Myocyte (in vitro differentiated cells): ENCODE results near the gene HIPK4. TPM values are rescaled to one million over a fixed set of nuclear protein-coding genes. Genes with fewer than 3 reads are reported as not detected.
"Not testable (repeated sequence)": the region's sequence is repeated elsewhere in the genome, so short reads cannot be mapped to it uniquely, and the experiment has no call there.

Experiments
- DNase-seq: peaks from one replicate; pipeline ENCODE4 v3.0.0-alpha.2; 2012; ENCODE audit warnings: low read depth
- total RNA-seq: library from RNA; depleted of rRNA; stranded (reverse); fragments of >200 nt; gene quantifications from 2 replicates; pipeline ENCODE4 v1.2.3, GENCODE V29; 2014

HIPK4 gene
- total RNA-seq, 1 donor from 2014 or later: 0.05 TPM

DNA sequence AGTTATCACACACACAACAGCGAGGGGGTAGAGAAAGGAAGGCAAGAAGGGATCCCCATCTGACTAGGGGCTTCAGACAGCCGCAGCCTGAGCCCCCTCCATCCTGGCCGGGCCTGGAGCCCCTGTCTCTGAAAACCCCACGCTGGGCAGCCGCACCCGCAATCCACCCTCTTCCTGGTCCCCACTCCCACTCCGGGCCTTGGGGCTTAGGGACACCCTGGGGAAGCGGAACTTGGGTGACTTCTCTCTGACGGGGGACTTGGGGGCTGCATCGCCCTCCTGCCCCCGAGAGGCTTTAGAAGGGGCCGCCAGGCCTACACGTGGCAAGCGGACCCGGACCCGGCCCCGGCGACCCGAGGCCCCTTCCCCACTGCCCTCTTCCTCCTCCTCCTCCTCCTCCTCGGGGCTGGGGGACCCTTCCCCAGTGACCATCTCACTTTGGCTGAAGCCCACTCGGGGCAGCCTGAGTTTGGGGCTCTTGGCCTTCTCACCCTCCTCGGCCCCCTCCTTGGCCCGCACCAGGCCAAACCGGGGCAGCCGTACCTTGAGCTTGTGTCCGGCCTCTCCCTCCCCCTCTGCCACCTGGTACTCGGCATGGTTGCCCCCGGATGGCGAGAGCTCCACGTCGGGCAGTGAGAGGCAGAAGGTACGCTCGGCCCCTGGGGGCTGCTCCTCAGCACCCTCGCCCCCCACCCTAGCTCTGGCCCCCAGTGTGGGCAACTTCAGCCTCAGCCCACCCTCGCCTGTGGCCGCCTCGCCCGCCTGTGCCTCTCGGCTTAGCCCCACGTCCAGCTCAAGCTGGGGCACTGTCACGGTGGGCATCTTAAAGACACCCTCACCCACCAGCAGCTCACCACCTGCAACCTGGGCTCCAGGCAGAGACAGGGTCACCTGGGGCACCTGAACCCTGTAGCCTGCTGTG, 4.2 kb upstream of the HIPK4 start:
- DNase-seq: no peak

DNA sequence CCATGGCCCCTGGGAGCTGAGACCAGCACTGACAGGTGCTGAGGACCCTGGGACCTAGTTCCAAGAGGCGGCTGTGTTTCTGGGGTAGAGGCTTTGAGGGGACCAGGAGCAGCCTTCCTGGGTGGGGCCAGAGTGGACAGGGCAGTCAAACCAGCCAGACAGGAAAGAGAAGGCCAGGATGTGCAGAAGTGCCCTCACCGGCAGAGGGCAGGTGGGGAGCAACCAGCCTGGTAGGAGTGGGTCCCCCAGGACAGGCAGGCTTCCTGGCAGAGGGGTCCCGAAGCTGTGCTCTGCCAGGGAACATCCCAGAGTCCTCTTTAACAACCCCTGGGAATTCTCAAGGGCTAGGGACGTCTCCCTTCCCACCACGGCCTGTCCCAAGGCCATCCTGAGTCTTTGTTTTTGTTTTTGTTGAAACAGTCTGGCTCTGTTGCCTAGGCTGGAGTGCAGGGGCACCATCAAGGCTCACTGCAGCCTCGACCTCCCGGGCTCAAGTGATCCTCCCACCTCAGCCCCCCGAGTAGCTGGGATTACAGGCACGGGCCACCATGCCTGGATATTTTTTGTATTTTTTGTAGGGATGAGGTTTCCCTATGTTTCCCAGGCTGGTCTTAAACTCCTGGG, 3.0 kb upstream of the HIPK4 start:
- no peak for DNase-seq

DNA sequence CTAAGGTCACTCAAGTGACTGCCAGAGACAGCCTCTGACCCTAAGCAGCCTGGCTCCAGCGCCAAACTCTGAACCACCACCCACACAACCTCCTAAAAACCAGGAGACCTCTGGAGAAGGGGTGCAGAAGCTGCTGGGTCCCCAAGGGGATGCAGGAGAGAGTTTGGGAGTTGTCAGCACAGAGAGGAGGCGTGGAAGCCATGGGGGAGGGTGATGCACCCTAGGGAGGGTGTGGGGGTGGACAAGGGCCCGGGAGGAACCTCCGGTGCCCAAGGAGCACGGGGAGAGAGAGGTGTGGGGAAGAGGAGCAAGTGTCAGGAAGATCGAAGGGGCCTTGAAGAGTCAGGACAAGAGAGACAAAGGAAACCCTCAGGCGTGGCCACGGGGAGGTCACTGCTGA, 2.1 kb upstream of the HIPK4 start:
- DNase-seq: no peak

DNA sequence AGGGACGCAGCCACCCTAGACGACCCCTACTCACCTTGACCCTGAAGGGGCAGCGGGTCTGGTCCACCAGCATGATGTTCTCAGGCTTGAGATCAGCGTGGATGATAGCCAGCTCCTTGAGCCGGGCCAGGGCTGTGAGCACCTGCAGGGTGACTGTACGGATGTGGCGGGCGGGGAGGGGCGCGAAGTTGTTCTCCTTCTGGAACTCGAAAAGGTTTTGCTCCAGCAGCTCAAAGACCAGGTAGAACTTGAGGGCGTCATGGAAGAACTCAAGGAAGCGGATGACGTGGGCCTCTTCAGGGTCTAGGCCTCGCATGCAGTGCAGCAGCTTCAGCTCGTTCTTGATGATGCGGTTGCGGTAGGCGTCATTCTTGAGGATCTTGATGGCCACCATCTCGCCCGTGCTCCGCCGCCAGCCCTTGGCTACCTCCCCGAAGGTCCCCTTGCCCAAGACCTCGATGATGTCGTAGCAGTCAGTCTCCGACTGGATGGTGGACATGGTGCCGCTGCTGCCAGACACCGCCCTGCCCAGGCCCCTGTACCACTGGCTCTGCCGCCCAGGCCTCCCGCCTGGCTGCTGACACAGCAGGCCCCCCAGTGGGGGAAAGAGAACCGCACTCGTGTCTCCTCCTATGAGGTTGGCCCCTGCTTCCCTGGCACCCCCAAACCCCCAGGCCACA, 437 bp downstream of the HIPK4 start:
- DNase-seq: no peak

DNA sequence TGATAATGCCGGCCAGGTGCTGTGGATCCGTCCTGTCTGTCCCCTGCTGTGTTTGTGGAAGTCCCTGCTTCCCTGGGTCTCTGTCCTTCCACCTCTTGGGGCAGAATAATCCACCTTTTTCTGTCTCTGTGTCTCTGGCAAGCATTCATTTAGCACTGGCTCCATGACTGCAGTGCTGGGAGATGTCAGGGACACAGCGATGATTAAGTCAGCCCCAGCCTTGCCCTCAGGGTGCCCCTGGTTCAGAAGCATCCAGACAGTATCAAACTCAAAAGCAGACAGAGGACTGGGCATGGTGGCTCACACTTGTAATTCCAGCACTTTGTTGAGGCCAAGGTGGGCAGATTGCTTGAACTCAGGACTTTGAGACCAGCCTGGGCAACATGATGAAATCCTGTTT, 1.5 kb downstream of the HIPK4 start:
- no peak for DNase-seq

DNA sequence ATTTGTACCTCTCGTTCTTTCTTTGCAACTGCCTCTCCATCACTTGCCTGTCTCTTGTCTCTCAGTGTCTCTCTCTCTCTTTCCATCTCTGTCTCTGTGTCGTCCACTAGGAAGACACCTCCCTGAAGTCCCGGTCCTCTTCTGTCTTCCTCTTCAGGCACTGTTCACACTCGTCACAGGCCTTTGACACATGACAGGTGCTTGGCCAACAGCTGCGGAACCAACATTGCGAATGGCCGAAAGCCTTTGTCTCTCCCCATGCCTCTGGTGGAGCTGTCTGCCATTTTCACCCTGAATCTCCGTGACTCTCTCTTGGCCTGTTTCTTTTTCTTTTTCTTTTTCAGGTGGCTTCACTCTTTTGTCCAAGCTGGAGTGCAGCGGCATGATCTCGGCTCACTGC, 2.8 kb downstream of the HIPK4 start:
- DNase-seq: peak; percentile 79

DNA sequence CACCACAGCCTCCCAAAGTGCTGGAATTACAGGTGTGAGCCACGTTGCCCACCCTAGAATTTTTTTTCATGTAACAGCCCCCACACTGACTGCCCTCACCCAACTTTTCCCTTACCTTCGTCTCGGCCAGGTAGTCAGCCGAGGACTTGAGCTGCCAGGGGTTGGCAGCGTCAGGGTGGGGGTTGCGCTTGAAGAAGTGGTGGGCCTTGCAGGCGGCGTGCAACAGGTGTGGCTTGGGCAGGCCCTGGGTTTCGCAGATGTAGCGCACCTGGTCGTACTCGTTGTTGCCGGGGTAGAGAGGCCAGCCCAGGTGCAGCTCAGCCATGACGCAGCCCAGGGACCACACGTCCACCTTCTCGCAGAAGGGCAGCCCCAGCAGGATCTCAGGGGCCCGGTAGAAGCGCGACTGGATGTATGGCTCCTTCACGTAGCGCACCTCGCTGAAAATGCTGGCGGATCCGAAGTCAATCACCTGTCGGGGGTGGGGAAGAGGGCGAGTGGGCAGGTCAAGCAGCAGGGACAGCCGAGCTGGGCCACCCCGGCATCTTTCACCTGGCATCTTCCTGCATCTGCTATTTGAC, 6.2 kb downstream of the HIPK4 start:
- DNase-seq: no peak

DNA sequence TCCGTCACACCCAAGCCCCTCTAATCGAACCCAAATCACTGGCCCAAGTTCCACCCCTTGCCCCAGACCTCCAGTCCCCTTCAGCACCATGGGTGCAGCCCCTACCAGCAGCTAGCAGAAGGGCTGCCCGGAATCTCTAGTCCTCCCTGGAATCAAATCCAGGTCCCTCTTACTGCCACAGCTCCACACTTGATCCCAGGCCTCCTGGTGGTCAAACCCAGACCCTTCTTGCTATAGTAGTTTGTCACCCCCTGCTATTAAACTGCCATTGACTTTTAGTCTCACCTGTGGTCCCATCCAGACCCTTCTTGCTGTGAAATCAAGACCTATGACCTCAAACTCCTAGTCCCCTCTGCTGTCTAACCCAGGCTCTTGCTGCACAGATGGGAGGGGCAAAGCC, 8.7 kb downstream of the HIPK4 start:
- DNase-seq: no peak

DNA sequence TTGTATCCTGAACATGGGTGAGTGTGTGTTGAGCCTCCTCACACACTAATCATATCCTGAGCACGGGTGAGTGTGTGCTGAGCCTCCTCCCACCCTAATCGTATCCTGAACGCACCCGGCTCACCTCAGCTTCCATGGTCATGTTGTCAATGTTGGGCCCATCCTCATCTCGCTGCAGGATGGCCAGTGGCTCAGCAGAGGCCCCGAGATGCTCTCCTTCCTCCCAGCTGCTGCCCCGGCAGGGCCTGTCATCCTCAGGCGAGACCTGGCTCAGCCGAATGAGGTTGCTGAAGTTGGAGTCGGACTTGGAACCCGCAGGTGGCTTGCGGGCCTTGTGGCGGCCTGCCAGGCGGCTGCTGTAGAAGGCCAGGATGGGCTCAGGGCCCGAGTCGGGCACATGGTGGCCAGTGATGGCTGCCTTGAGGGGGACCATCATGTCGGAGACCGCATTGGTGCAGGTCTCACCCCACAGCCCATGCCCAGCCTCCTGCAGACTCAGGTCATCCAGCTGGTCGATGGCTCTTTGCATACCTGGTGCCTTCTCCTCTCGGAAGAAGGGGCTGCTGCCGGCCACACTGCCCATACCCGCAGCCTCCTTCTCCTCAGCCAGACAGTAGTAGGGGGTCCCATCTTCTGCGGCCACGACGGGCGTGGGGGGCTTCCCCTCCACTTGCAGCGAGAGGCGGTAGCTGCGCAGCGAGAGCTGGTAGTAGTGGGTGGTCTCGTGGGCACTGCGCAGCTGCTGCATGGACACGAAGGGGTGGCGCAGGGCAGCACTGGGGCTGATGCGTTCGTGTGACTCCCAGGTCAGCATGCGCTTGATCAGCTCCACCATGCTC, 9.6 kb downstream of the HIPK4 start:
- DNase-seq: no peak

DNA sequence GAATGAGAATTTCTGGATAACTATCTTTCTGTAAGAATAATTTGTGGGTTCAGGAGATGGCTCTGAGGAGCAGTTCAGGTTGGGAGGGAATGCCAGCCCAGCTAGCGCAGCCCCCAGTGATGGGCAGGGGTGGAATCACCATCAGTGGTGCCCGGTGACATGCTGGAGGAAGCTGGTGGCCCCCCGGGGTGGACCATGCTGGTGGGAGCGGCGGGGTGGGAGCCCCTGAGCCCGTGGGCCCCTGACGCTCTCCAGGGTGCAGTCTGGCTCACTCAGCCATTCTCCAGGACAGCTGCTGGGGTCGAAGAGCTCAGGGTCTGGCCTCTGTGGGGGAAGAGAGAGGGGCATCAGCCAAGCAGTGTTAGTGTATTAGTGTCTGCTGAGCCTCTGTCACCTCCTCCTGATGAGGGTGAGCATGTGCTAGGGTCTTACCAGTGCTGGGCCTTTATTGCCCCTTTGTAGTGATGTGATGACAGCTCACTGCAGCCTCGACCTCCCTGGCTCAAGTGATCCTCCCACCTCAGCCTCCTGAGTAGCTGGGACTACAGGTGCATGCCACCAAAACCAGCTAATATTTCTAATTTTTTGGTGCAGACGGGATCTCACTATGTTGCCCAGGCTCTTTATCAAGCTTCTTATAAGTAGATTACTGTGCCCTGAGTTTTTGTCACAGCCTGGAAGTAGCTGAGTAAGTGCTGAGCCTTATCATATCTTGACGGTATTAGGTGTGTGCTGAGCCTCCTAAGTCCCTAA, 10.4 kb downstream of the HIPK4 start:
- DNase-seq: no peak

DNA sequence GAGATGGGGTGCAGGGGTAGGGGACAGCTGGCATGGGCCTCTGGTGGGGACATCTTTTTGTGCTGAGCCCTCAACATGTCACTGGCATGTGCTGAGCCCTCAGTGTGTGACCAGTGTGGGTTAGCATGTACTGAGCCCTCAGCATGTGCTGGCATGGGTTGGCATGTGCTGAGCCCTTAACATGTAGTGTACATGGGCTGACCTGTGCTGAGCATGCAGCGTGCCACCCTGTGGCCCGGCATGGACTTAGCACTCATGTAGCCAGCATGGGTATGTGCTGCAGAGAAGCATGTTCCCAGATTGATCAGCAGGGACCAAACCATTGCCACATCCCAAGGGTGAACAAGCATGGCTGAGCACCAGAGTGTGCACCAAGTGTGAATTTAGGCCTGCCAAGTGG, 11.5 kb downstream of the HIPK4 start:
- no peak for DNase-seq

DNA sequence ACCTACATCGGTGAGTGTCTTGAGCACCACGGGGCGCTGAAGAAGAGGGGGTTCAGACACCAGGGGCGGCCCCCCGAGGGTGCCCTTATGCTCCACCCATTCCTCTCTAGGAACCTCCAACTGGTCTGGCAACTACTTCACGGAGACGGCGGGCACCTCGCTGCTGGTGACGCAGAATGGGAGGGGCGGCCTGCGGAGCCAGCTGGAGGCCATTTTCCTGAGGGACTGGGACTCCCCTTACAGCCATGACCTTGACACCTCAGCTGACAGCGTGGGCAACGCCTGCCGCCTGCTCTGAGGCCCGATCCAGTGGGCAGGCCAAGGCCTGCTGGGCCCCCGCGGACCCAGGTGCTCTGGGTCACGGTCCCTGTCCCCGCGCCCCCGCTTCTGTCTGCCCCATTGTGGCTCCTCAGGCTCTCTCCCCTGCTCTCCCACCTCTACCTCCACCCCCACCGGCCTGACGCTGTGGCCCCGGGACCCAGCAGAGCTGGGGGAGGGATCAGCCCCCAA, 12.1 kb downstream of the HIPK4 start:
- no peak for DNase-seq

DNA sequence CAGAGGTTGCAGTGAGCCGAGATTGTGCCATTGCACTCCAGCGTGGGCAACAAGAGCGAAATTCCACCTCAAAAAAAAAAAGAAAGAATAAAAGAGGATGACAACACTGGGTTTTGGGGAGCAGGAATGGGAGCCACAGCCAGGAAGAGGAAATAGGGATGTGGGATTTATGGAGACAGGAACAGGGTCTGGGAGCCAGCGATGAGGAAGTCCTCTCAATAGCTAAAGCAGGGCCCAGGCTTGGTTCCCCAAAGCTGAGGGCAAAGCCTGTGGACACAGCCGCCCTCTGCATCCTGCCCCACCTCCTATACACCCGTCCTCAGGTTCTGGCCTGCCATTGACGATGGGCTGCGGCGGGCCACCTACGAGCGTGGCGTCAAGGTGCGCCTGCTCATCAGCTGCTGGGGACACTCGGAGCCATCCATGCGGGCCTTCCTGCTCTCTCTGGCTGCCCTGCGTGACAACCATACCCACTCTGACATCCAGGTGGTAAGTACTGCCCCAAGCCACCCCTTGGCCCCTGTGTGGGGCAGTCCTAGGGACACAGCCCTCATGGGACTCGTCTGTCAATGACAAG, 13.6 kb downstream of the HIPK4 start:
- DNase-seq: no peak

DNA sequence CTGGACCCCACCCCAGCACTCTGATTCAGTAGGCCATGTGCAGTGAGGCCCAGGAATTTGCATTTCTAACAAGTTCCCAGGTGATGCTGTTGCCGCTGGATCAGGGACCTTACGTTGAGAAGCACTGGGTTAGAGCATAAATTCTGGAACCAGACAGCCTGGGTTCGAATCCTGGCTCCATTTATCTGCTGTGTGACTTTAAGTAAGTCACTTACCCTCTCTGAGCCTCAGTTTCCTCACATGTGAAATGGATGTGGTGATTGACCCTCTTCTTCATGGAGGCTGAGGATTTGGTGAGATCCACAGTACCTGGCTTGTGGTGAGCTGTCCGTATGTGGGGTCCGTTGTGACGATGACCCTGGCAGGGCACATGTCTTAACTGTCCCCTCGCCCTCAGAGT, 15.9 kb downstream of the HIPK4 start:
- no peak for DNase-seq

DNA sequence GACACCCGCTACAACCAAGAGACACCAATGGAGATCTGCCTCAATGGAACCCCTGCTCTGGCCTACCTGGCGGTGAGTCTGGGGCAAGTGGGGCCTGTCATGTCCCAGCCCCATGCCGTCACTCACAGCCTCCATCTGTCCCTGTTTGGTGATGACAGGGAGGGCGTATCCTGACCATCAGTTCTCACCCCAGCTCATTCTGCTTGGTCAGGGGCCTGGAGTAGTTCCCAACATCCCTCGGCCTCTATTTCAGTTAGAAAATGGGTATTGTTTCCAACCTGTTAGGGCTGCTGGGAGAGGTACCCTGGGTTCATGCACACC, 18.2 kb downstream of the HIPK4 start:
- DNase-seq: no peak

DNA sequence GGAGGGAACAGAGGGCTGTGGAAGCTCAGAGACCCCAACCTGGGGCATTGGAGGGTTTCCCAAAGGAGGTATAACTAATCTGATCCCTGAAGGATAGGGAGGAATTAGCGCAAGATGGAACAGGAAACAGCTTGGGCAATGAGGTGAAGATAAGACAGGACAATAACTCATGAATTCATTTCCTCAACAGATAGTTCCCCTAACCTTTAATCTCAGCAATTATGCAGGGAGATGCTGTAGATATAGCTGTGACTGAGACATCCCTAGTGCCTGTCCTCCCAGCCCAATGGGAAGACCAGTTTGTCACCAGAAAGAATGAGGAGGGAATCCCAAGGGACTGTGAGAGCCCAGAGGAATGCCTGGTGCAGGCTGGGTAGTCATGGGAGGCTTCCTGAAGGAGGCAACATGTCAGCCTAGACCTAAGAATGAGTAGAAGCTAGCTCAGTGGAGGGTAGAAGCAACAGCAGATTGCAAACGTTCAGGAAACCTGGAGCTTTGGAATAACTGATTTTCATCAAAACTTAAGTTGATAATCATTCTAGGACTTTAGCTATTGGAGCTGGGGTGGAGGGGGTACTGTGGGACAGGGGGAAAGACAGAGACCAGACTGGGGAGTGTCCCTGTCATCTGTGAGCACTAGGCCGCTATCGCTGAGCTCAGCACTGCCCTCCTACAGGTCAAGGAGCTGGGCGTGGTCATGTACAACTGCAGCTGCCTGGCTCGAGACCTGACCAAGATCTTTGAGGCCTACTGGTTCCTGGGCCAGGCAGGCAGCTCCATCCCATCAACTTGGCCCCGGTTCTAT, 18.8 kb downstream of the HIPK4 start:
- DNase-seq: no peak

DNA sequence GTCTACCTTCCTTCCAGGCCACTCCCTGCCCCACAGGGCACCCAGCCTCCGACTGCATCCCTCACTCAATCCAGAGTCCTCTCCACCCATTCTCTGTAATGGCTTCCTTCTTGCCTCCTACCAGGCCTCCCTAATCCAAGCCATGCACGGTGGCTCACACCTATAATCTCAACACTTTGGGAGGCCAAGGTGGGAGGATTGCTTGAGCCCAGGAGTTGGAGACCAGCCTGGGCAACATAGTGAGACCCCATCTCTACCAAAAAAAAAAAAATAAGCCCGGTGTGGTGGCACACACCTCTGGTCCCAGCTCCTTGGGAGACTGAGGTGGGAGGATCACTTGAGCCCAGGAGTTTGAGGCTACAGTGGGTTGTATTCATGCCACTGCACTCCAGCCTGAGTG, 19.7 kb downstream of the HIPK4 start:
- not testable (repeated sequence) for DNase-seq

DNA sequence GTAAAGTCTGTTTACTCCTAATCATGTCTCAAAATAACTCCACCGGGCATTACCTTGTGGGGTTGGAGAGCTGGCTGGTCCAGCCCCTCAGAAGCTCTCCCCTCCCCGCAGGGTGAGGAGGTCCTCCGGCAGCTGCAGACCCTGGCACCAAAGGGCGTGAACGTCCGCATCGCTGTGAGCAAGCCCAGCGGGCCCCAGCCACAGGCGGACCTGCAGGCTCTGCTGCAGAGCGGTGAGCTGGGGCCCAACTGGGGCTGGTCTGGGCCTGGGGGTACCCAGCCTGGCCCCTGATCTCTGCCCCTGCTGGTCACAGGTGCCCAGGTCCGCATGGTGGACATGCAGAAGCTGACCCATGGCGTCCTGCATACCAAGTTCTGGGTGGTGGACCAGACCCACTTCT, 20.2 kb downstream of the HIPK4 start:
- DNase-seq: no peak
